Gastrocnemius medialis (tissue), 4 donors: ENCODE results near the gene LINC01488. TPM values are rescaled to one million over a fixed set of nuclear protein-coding genes. Genes with fewer than 3 reads are reported as not detected.

Source experiments
- ATAC-seq, 2 donors: fragments of 150-250 bp; one replicate each; pipeline ENCODE4 v1.9.1; 2016
- DNase-seq, 2 donors: peaks; one replicate each; pipeline ENCODE4 v3.0.0-alpha.2; 2019
- H3K27ac ChIP-seq, 4 donors: fragments of 200-600 bp; sonication (generic); 1 replicate in 1 of 4; 2 replicates in 3 of 4; pipeline ENCODE4 v1.5.1; 2016 to 2018; ENCODE audit warnings: mild to moderate bottlenecking in 2 of 4, moderate library complexity in 1 of 4
- H3K27me3 ChIP-seq, 3 donors: fragments of 200-600 bp; sonication (generic) in 2 of 3; 1 replicate in 1 of 3; 2 replicates in 2 of 3; pipeline versions ENCODE4 v1.5.1 to v1.6.0; 2016 to 2019; ENCODE audit warnings: mild to moderate bottlenecking in 1 of 3, moderate library complexity in 1 of 3
- H3K36me3 ChIP-seq, 2 donors: fragments of 200-600 bp; sonication (generic) in 1 of 2; one replicate each; pipeline ENCODE4 v1.5.1; 2017 to 2018
- H3K4me1 ChIP-seq, 2 donors: fragments of 200-600 bp; sonication (generic) in 1 of 2; one replicate each; pipeline ENCODE4 v1.5.1; 2016 to 2017; ENCODE audit warnings: mild to moderate bottlenecking in 2 of 2
- H3K4me3 ChIP-seq, 4 donors: fragments of 200-600 bp; sonication (generic) in 3 of 4; 1 replicate in 1 of 4; 2 replicates in 3 of 4; pipeline ENCODE4 v1.5.1; 2016 to 2019; ENCODE audit warnings: mild to moderate bottlenecking in 2 of 4
- H3K9me3 ChIP-seq, 3 donors: fragments of 200-600 bp; sonication (generic) in 2 of 3; 1 replicate in 1 of 3; 2 replicates in 2 of 3; pipeline ENCODE4 v1.5.1; 2016 to 2019
- CTCF ChIP-seq, 5 experiments: fragments of 450-650 bp in 3 of 5; fragments of 200-600 bp in 2 of 5; sonication (generic) in 2 of 5; IDR thresholded peaks in 4 of 5; conservative IDR thresholded peaks in 1 of 5; 1 replicate in 4 of 5; 2 replicates in 1 of 5; pipeline ENCODE4 v1.5.1; 2016 to 2019; ENCODE audit warnings: antibody characterized with exemption in 5 of 5, mild to moderate bottlenecking in 3 of 5, moderate library complexity in 3 of 5
- POLR2A ChIP-seq, 2 donors: fragments of 450-650 bp; IDR thresholded peaks; one replicate each; pipeline ENCODE4 v1.6.1; 2017; ENCODE audit warnings: antibody characterized with exemption in 2 of 2, mild to moderate bottlenecking in 2 of 2, moderate library complexity in 2 of 2
- in situ Hi-C, 4 donors: fragments of 200-750 bp; cut with MboI; loops; one replicate each; pipeline versions ENCODE4 v1.15.0 to v1.8.0; 2017; ENCODE audit warnings: low sequenced_read_pairs in 4 of 4
- intact Hi-C: fragments of 100-400 bp; cut with DNase I; formaldehyde crosslinking; loops from one replicate; pipeline ENCODE4 v1.15.1; 2023; ENCODE audit warnings: low total_unique reads
- total RNA-seq, 4 donors: library from RNA; depleted of rRNA; stranded (reverse); fragments of >200 nt; gene quantifications; one replicate each; pipeline versions ENCODE4 v1.1.0 to v1.2.3, GENCODE V29; 2016

Gene LINC01488
- total RNA-seq, 4 donors from 2014 or later, result not detected

GRCh38 chr11:69526453-69526810 is 45.0 kb downstream of the LINC01488 start:
- ATAC-seq, result no peak
- intact Hi-C loops (no loop called here), in situ Hi-C loops (no loop called here)
- DNase-seq, result no peak
- Histone ChIP-seq H3K36me3 (no peaks in the 10 kb centered on the region), H3K9me3 (no peaks in the 10 kb centered on the region), H3K4me1 (no peaks in the 10 kb centered on the region), H3K27me3 (peaks cover 0 to 9% (median 0%) of the 10 kb centered on the region in 3 donors), H3K27ac (no peak overlapping the region), H3K4me3 (no peak overlapping the region)
- TF ChIP-seq CTCF (IDR thresholded peaks at IDR 0.05 in 4 of 5, conservative IDR thresholded peaks at IDR 0.05 in 1 of 5) (no peak), POLR2A (IDR thresholded peaks at IDR 0.05) (no peak)

GRCh38 chr11:69529001-69529400 is 47.5 kb downstream of the LINC01488 start:
- in situ Hi-C loops (no loop called here), intact Hi-C loops (no loop called here)
- Histone ChIP-seq H3K9me3 (no peaks in the 10 kb centered on the region), H3K27ac (no peak overlapping the region), H3K4me3 (no peak overlapping the region), H3K36me3 (no peaks in the 10 kb centered on the region), H3K27me3 (peaks cover 0 to 6% (median 0%) of the 10 kb centered on the region in 3 donors), H3K4me1 (no peaks in the 10 kb centered on the region)
- TF ChIP-seq CTCF (IDR thresholded peaks at IDR 0.05 in 4 of 5, conservative IDR thresholded peaks at IDR 0.05 in 1 of 5), result no peak
- TF ChIP-seq POLR2A (IDR thresholded peaks at IDR 0.05), result no peak
- ATAC-seq (no peak), DNase-seq (no peak)

- no peak for TF ChIP-seq CTCF (IDR thresholded peaks at IDR 0.05 in 4 of 5, conservative IDR thresholded peaks at IDR 0.05 in 1 of 5)
- no peak for TF ChIP-seq POLR2A (IDR thresholded peaks at IDR 0.05)
- Histone ChIP-seq H3K27me3 (peaks cover 0 to 3% (median 0%) of the 10 kb centered on the region in 3 donors), H3K36me3 (no peaks in the 10 kb centered on the region), H3K4me3 (no peak overlapping the region), H3K9me3 (no peaks in the 10 kb centered on the region), H3K4me1 (no peaks in the 10 kb centered on the region), H3K27ac (no peak overlapping the region)
- in situ Hi-C loops, result no loop called here
- ATAC-seq, result no peak
- no peak for DNase-seq
- intact Hi-C loops, result no loop called here
These were observed 49.0 kb downstream of the LINC01488 start for GRCh38 chr11:69530278-69531070.

- Histone ChIP-seq H3K4me1 (no peaks in the 10 kb centered on the region), H3K27ac (no peak overlapping the region), H3K4me3 (no peak overlapping the region), H3K27me3 (peaks cover 0 to 3% (median 0%) of the 10 kb centered on the region in 3 donors), H3K36me3 (no peaks in the 10 kb centered on the region), H3K9me3 (no peaks in the 10 kb centered on the region)
- in situ Hi-C loops, result no loop called here
- no peak for DNase-seq
- intact Hi-C loops, result no loop called here
- no peak for ATAC-seq
- no peak for TF ChIP-seq POLR2A (IDR thresholded peaks at IDR 0.05)
- TF ChIP-seq CTCF (IDR thresholded peaks at IDR 0.05 in 4 of 5, conservative IDR thresholded peaks at IDR 0.05 in 1 of 5), result no peak
These were observed 49.7 kb downstream of the LINC01488 start for GRCh38 chr11:69531071-69531716.
